A673 (cell line): ENCODE measurements around the gene ATP6AP1.

Experiments used
- CTCF ChIP-seq: fragments of 300-800, 200-600 bp; sonication (generic); conservative IDR thresholded peaks from 2 replicates; pipeline ENCODE4 v1.5.1; 2017; ENCODE audit warnings: low read depth, mild to moderate bottlenecking, antibody characterized with exemption, low read length, moderate library complexity, mixed read lengths
- EZH2 ChIP-seq: fragments of 200-600 bp; sonication (generic); IDR thresholded peaks from 2 replicates; pipeline ENCODE4 v1.6.1; 2017; ENCODE audit warnings: borderline replicate concordance, low read depth, mild to moderate bottlenecking, mixed read lengths, antibody characterized with exemption, low read length; ENCODE audit not compliant: poor library complexity, severe bottlenecking

- no peak for TF ChIP-seq CTCF
- no peak for TF ChIP-seq EZH2
Observed at GRCh38 chrX:154420402-154420756, 8.1 kb upstream of the ATP6AP1 start.
